ENCODE measurements around the gene RNF213. TPM values are rescaled to one million over a fixed set of nuclear protein-coding genes. Genes with fewer than 3 reads are reported as not detected.

The RNF213 gene
- total RNA-seq, 1 donor, result 134 TPM

- Histone ChIP-seq H3K4me3 (ENCODE audit: insufficient read depth, low read length) (no peak overlapping the region), H3K27ac (ENCODE audit: low read depth, low read length) (no peak overlapping the region), H2AFZ (ENCODE audit: low read length) (no peak overlapping the region), H3K9me3 (ENCODE audit: low read depth, low read length) (no peaks in the 10 kb centered on the region), H3K36me3 (ENCODE audit: insufficient read depth, low read length) (peaks cover 78% of the 10 kb centered on the region), H4K20me1 (ENCODE audit: insufficient read depth, low read length) (peaks cover 4% of the 10 kb centered on the region), H3K4me2 (ENCODE audit: insufficient read depth, low read length) (no peak overlapping the region), H3K27me3 (ENCODE audit: insufficient read depth, low read length) (no peaks in the 10 kb centered on the region), H3K79me2 (ENCODE audit: insufficient read depth, low read length) (no peaks in the 10 kb centered on the region), H3K4me1 (ENCODE audit: insufficient read depth, low read length) (no peaks in the 10 kb centered on the region)
- DNase-seq (ENCODE audit: insufficient read length, low spot score, missing footprints), result peak; percentile 53
- TF ChIP-seq CTCF (IDR thresholded peaks at IDR 0.05; ENCODE audit: extremely low read depth, low read depth, low read length), result no peak
Observed at GRCh38 chr17:80353718-80354275, 93.1 kb downstream of the RNF213 start.

- TF ChIP-seq CTCF (IDR thresholded peaks at IDR 0.05; ENCODE audit: extremely low read depth, low read depth, low read length), result no peak
- Histone ChIP-seq H3K4me2 (ENCODE audit: insufficient read depth, low read length) (no peak overlapping the region), H3K27ac (ENCODE audit: low read depth, low read length) (no peak overlapping the region), H2AFZ (ENCODE audit: low read length) (no peak overlapping the region), H3K4me3 (ENCODE audit: insufficient read depth, low read length) (no peak overlapping the region), H3K36me3 (ENCODE audit: insufficient read depth, low read length) (peaks cover 79% of the 10 kb centered on the region), H3K9me3 (ENCODE audit: low read depth, low read length) (no peaks in the 10 kb centered on the region), H4K20me1 (ENCODE audit: insufficient read depth, low read length) (peaks cover 4% of the 10 kb centered on the region), H3K79me2 (ENCODE audit: insufficient read depth, low read length) (no peaks in the 10 kb centered on the region), H3K4me1 (ENCODE audit: insufficient read depth, low read length) (no peaks in the 10 kb centered on the region), H3K27me3 (ENCODE audit: insufficient read depth, low read length) (no peaks in the 10 kb centered on the region)
- DNase-seq (ENCODE audit: insufficient read length, low spot score, missing footprints), result peak; percentile 59
Observed at GRCh38 chr17:80354336-80354735, 93.7 kb downstream of the RNF213 start.

- no peaks in the 10 kb centered on the region for H3K9me3 ChIP-seq (ENCODE audit: low read depth, low read length)
- TF ChIP-seq CTCF (IDR thresholded peaks at IDR 0.05; ENCODE audit: extremely low read depth, low read depth, low read length), result no peak
- no peaks in the 10 kb centered on the region for H3K4me1 ChIP-seq (ENCODE audit: insufficient read depth, low read length)
- no peaks in the 10 kb centered on the region for H4K20me1 ChIP-seq (ENCODE audit: insufficient read depth, low read length)
- H3K36me3 ChIP-seq (ENCODE audit: insufficient read depth, low read length), result peaks cover 79% of the 10 kb centered on the region
- no peak overlapping the region for H3K4me2 ChIP-seq (ENCODE audit: insufficient read depth, low read length)
- H2AFZ ChIP-seq (ENCODE audit: low read length), result no peak overlapping the region
- H3K79me2 ChIP-seq (ENCODE audit: insufficient read depth, low read length), result no peaks in the 10 kb centered on the region
- H3K27ac ChIP-seq (ENCODE audit: low read depth, low read length), result no peak overlapping the region
- no peak for DNase-seq (ENCODE audit: insufficient read length, low spot score, missing footprints)
- H3K4me3 ChIP-seq (ENCODE audit: insufficient read depth, low read length), result no peak overlapping the region
- H3K27me3 ChIP-seq (ENCODE audit: insufficient read depth, low read length), result no peaks in the 10 kb centered on the region
Observed at GRCh38 chr17:80356231-80356856, 95.7 kb downstream of the RNF213 start.

GRCh38 chr17:80358131-80358530, 97.5 kb downstream of the RNF213 start:
- no peaks in the 10 kb centered on the region for H3K27me3 ChIP-seq (ENCODE audit: insufficient read depth, low read length)
- H4K20me1 ChIP-seq (ENCODE audit: insufficient read depth, low read length), result peaks cover 2% of the 10 kb centered on the region
- H3K27ac ChIP-seq (ENCODE audit: low read depth, low read length), result no peak overlapping the region
- no peaks in the 10 kb centered on the region for H3K9me3 ChIP-seq (ENCODE audit: low read depth, low read length)
- no peak for TF ChIP-seq CTCF (IDR thresholded peaks at IDR 0.05; ENCODE audit: extremely low read depth, low read depth, low read length)
- no peak overlapping the region for H3K4me3 ChIP-seq (ENCODE audit: insufficient read depth, low read length)
- no peak overlapping the region for H2AFZ ChIP-seq (ENCODE audit: low read length)
- DNase-seq (ENCODE audit: insufficient read length, low spot score, missing footprints), result peak; percentile 3
- H3K79me2 ChIP-seq (ENCODE audit: insufficient read depth, low read length), result no peaks in the 10 kb centered on the region
- peaks cover 1% of the 10 kb centered on the region for H3K4me1 ChIP-seq (ENCODE audit: insufficient read depth, low read length)
- no peak overlapping the region for H3K4me2 ChIP-seq (ENCODE audit: insufficient read depth, low read length)
- H3K36me3 ChIP-seq (ENCODE audit: insufficient read depth, low read length), result peaks cover 76% of the 10 kb centered on the region
